IPS-18a (cell line): ENCODE data around the gene DGKZ.
A peak's percentile ranks its signal among the peaks of the same experiment; 100 is the strongest.
"Not testable (repeated sequence)": the region's sequence is repeated elsewhere in the genome, so short reads cannot be mapped to it uniquely, and the experiment has no call there.

ENCODE experiments used
- H3K27ac ChIP-seq: one replicate; pipeline ENCODE4 v1.5.1; 2013; ENCODE audit warnings: low read length
- H3K27me3 ChIP-seq: one replicate; pipeline ENCODE4 v1.6.1; 2013; ENCODE audit warnings: mild to moderate bottlenecking, low read length; ENCODE audit not compliant: control insufficient read depth, insufficient read depth
- H3K36me3 ChIP-seq: one replicate; pipeline ENCODE4 v1.6.1; 2013; ENCODE audit warnings: low read depth, low read length; ENCODE audit not compliant: control insufficient read depth
- H3K4me1 ChIP-seq: one replicate; pipeline ENCODE4 v1.6.1; 2013; ENCODE audit warnings: low read depth, low read length; ENCODE audit not compliant: control insufficient read depth
- H3K4me3 ChIP-seq: one replicate; pipeline ENCODE4 v1.5.1; 2013; ENCODE audit warnings: low read length
- H3K9ac ChIP-seq: one replicate; pipeline ENCODE4 v1.6.1; 2013; ENCODE audit warnings: mild to moderate bottlenecking, low read length, moderate library complexity
- H3K9me3 ChIP-seq: one replicate; pipeline ENCODE4 v1.6.1; 2013; ENCODE audit warnings: low read depth, low read length; ENCODE audit not compliant: control insufficient read depth

Gene DGKZ

DNA sequence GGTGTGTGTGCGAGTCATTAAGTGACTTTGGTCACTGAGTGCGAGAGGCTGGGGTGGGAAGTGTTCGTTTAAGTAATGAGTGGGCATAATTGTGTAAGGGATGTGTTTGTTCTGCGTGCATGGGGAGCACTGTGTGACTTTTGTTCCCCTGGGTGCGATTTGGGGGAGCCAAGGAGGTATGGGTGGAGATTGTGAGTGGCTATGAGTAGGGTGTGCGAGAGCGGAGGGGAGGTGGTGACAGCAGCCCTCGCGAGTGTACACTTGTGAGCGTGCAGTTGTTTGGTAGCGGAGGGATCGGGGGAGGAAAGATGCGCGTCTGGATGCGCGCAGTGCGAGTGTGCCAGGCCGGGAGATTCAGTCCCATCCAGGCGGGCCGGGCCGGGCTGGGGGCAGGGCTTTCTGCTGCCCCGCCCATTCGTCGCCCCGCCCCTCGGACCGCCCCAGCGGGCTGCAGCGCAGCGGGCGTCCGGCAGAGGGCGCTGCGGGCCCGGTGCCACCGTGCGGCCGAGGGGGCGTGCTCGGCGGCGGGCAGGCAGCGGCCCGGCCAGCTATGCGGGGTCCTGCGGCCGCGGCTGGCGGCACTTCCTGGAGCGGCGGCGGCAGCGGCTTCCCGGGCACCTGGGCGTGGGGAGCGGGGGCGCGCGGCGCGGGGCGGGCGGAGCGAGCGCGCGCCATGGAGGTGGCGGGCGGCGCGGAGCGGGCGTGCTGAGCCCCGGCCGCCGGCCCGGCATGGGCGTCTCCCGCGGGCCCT, at the start of gene DGKZ:
Gene DGKZ (plus strand): TSS at position 578 of the 751 bp plus-strand sequence. CDS start 197 bp downstream, outside the sequence.
- H3K9me3 ChIP-seq = no peaks in the 10 kb centered on the region
- H3K4me1 ChIP-seq = peaks cover 49% of the 10 kb centered on the region
- H3K27ac ChIP-seq = no peak within 1 kb of the TSS
- peak within 1 kb of the TSS; percentile 65 for H3K4me3 ChIP-seq
- peaks cover 11% of the 10 kb centered on the region for H3K27me3 ChIP-seq
- H3K36me3 ChIP-seq = no peaks in the 10 kb centered on the region
- peak within 1 kb of the TSS; percentile 55 for H3K9ac ChIP-seq

DNA sequence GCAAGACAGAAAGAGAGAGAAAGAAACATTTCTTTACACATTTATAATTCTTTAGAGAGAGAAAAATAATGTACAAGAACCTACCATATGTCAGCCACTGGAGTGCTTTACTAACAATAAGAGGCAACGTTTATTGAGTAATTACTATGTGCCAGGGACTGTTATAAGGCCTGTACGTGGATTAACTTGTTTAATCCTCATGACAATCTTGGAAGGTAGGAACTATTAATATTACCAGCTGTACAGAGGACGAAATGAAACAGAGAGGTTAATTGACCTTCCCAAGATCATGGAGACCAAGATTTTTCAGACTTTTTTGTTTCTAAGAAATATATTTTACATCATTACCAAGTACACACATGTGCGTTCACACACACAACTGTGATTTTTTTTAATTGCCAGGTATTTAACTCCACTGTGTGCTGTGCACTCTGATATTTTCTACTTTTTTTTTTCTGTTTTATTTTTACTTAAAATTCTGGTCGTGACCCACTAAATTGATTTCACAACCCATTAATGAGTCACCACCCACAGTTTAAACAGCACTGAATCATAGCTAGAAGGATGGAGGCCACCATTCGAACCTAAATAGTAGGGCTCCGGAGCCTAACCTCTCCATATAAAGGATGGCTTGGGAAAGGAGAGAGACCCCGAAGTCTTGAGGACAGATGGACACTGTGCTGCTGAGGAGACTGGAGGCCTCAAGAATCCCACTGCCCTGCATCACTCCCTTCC, 48.4 kb upstream of the DGKZ start:
- Histone ChIP-seq H3K9ac (no peak overlapping the region), H3K27me3 (peaks cover 4% of the 10 kb centered on the region), H3K36me3 (no peaks in the 10 kb centered on the region), H3K4me3 (no peak overlapping the region), H3K27ac (no peak overlapping the region), H3K9me3 (no peaks in the 10 kb centered on the region), H3K4me1 (peaks cover 26% of the 10 kb centered on the region)

GRCh38 chr11:46299451-46299961, 47.8 kb upstream of the DGKZ start:
- peaks cover 4% of the 10 kb centered on the region for H3K27me3 ChIP-seq
- no peak overlapping the region for H3K27ac ChIP-seq
- peaks cover 20% of the 10 kb centered on the region for H3K4me1 ChIP-seq
- H3K9me3 ChIP-seq = no peaks in the 10 kb centered on the region
- no peaks in the 10 kb centered on the region for H3K36me3 ChIP-seq
- no peak overlapping the region for H3K4me3 ChIP-seq
- H3K9ac ChIP-seq = no peak overlapping the region

- no peak overlapping the region for H3K27ac ChIP-seq
- no peaks in the 10 kb centered on the region for H3K36me3 ChIP-seq
- no peak overlapping the region for H3K9ac ChIP-seq
- H3K4me1 ChIP-seq = peaks cover 17% of the 10 kb centered on the region
- no peaks in the 10 kb centered on the region for H3K9me3 ChIP-seq
- peaks cover 4% of the 10 kb centered on the region for H3K27me3 ChIP-seq
- no peak overlapping the region for H3K4me3 ChIP-seq
Measured at GRCh38 chr11:46300270-46300669, 47.0 kb upstream of the DGKZ start.

DNA sequence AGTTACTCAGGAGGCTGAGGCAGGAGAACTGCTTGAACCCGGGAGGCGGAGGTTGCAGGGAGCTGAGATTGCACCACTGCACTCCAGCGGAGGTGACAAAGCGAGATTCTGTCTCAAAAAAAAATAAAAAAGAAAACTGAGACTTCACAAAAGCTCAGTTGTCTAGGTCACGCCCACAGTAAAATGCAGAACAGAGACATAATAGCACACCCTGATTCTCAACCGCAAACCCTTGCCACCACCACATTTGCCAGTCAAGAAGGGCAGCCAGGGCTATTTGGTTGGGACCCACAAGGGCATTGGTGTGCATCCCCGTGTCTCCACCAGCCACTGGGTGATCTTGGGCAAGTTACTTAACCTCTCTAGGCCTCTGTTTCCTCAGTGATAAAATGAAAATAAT, 44.4 kb upstream of the DGKZ start:
- Histone ChIP-seq H3K9ac (no peak overlapping the region), H3K4me3 (no peak overlapping the region), H3K36me3 (no peaks in the 10 kb centered on the region), H3K27me3 (no peaks in the 10 kb centered on the region), H3K4me1 (peaks cover 6% of the 10 kb centered on the region), H3K9me3 (no peaks in the 10 kb centered on the region), H3K27ac (no peak overlapping the region)

DNA sequence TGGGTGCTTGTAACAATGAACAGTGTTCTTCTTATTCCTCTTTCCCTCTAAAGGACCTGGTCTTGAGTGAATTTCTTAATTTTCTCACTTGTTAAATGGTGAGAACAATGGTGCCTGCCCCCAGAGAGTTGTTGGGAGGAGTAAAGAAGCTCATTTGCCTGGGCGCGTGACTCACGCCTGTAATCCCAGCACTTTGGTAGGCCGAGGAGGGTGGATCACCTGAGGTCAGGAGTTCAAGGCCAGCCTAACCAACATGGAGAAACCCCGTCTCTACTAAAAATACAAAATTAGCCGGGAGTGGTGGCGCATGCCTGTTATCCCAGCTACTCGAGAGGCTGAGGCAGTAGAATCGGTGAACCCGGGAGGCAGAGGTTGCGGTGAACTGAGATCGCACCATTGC, 43.2 kb upstream of the DGKZ start:
- H3K27ac ChIP-seq, H3K27me3 ChIP-seq, H3K9ac ChIP-seq, H3K4me3 ChIP-seq, H3K36me3 ChIP-seq, H3K9me3 ChIP-seq: not testable (repeated sequence)
- H3K4me1 ChIP-seq = peaks cover 15% of the 10 kb centered on the region

DNA sequence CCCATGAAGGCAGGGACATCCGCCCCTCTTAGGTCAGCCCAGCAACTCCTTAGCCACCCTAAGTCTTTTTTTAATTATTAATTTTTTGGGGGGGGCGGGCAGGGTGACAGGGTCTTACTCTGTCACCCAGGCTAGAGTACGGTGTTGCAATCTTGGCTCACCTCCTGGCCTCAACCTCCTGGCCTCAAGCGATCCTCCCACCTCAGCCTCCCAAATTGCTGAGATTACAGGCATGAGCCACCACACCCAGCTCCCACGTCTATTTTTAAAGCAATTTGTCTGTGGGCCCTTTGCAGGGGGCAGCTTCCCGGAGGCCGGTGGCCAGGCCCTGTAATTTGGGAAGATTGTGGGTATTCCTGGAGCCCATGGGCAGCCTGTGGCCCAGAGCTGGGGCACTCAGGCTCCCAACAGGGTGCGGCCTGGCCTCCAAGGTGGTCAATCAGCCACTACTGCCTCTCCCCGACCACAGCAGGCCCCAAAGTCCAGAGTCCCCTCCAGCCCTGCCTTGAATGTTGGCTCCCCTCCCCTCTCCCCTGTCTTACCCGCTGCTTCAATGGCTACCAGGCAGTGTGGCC, 42.6 kb upstream of the DGKZ start:
- H3K27ac ChIP-seq = no peak overlapping the region
- no peak overlapping the region for H3K4me3 ChIP-seq

DNA sequence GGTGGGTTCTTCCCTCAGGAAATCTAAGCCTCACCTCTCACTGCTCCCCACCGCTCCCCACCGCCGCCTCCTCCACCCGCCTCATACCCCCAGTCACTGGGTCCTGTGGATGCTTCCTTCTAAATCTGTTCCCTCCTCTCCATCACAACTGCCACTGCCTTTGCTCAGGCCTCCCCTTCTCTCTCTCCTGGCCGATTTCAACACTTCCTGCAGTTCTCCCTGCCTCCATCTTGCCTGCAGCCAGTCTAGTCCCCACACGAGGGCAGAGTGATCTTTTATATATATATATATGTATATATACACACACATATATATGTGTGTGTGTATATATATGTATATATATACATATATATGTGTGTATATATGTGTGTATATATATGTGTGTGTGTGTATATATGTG, 42.0 kb upstream of the DGKZ start:
- no peak overlapping the region for H3K27ac ChIP-seq
- peaks cover 15% of the 10 kb centered on the region for H3K4me1 ChIP-seq
- no peaks in the 10 kb centered on the region for H3K9me3 ChIP-seq
- no peaks in the 10 kb centered on the region for H3K36me3 ChIP-seq
- H3K27me3 ChIP-seq = no peaks in the 10 kb centered on the region
- H3K9ac ChIP-seq = no peak overlapping the region
- H3K4me3 ChIP-seq = no peak overlapping the region

More for the DNA sequence above, 42.6 kb upstream of the DGKZ start:
- H3K9me3 ChIP-seq = no peaks in the 10 kb centered on the region
- no peak overlapping the region for H3K9ac ChIP-seq
- no peaks in the 10 kb centered on the region for H3K27me3 ChIP-seq
- no peaks in the 10 kb centered on the region for H3K36me3 ChIP-seq
- H3K4me1 ChIP-seq = peaks cover 15% of the 10 kb centered on the region

- Histone ChIP-seq H3K27ac (no peak overlapping the region), H3K9me3 (no peaks in the 10 kb centered on the region), H3K4me1 (peaks cover 15% of the 10 kb centered on the region), H3K9ac (no peak overlapping the region), H3K36me3 (no peaks in the 10 kb centered on the region), H3K4me3 (no peak overlapping the region), H3K27me3 (no peaks in the 10 kb centered on the region)
Measured at GRCh38 chr11:46306296-46306853, 40.9 kb upstream of the DGKZ start.

DNA sequence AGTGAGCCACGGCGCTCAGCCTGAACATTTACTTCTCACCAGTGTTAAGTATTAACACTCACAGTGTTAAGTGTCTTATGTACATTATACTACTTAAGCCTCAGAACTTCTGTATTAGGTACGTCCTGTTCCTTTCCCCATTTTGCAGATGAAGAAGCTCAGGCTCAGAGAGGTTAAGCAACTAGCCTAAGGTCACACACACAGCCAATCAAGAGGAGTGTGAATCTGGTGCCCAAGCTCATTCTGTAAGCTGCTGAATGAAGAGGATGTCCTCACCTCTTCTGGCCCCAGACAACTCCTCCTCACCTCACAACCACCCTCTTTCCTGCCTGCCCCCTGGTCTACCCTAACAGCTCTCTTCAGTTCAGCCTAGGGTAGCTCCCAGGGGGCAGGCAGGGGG, 39.9 kb upstream of the DGKZ start:
- H3K27ac ChIP-seq = no peak overlapping the region
- H3K4me3 ChIP-seq = no peak overlapping the region
- peaks cover 15% of the 10 kb centered on the region for H3K4me1 ChIP-seq
- no peak overlapping the region for H3K9ac ChIP-seq
- H3K36me3 ChIP-seq = no peaks in the 10 kb centered on the region
- H3K9me3 ChIP-seq = no peaks in the 10 kb centered on the region
- no peaks in the 10 kb centered on the region for H3K27me3 ChIP-seq

- Histone ChIP-seq H3K9ac (no peak overlapping the region), H3K36me3 (no peaks in the 10 kb centered on the region), H3K4me3 (no peak overlapping the region)
Measured at GRCh38 chr11:46307785-46308341, 39.4 kb upstream of the DGKZ start.

More at GRCh38 chr11:46307785-46308341, 39.4 kb upstream of the DGKZ start:
- H3K27ac ChIP-seq = no peak overlapping the region
- peaks cover 15% of the 10 kb centered on the region for H3K4me1 ChIP-seq
- H3K9me3 ChIP-seq = no peaks in the 10 kb centered on the region
- no peaks in the 10 kb centered on the region for H3K27me3 ChIP-seq
